ENCODE results near the gene SLC2A13.

DNA sequence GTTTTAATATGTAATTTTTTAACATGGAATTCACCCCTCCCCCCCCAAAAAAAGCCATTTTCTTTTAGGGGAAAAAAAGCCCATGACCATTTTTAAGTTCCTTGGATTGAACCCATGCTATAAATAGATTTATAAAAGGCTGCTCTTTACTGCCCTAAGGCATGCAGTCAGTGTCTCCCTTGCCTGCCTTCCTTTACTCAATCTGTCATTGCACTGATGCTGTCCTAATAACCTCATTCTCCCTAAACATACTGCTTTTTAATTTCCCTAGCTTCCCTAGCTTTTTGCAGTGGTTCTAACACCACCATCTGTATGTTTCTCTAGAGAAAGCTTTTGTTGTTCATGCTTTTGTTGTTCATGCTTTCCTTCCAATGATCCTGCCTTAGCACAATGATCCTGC, 83.0 kb downstream of the SLC2A13 start:
- TF ChIP-seq YY1 (IDR thresholded peaks at IDR 0.05; ENCODE audit: low read depth, low read length) (no peak), PML (IDR thresholded peaks at IDR 0.05; ENCODE audit: low read length) (no peak), SRF (IDR thresholded peaks at IDR 0.05; ENCODE audit: low read depth in 2 of 2, low read length in 2 of 2) (no peak), POLR2A (IDR thresholded peaks at IDR 0.05; ENCODE audit: low read depth, low read length) (no peak), CREM (IDR thresholded peaks at IDR 0.05; ENCODE audit: low read depth) (no peak), TCF7 (IDR thresholded peaks at IDR 0.05; ENCODE audit: borderline replicate concordance) (no peak), ZNF274 (IDR thresholded peaks at IDR 0.05; ENCODE audit: insufficient read depth, insufficient read length) (no peak), KLF5 (IDR thresholded peaks at IDR 0.05; ENCODE audit: partially characterized antibody) (no peak), RCOR1 (conservative IDR thresholded peaks at IDR 0.05; ENCODE audit: low read depth, low read length) (no peak)
- TF ChIP-seq, protein P1, sequence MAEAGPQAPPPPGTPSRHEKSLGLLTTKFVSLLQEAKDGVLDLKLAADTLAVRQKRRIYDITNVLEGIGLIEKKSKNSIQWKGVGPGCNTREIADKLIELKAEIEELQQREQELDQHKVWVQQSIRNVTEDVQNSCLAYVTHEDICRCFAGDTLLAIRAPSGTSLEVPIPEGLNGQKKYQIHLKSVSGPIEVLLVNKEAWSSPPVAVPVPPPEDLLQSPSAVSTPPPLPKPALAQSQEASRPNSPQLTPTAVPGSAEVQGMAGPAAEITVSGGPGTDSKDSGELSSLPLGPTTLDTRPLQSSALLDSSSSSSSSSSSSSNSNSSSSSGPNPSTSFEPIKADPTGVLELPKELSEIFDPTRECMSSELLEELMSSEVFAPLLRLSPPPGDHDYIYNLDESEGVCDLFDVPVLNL (IDR thresholded peaks at IDR 0.05; ENCODE audit: low read depth, low read length), result no peak
- TF ChIP-seq, protein P2, sequence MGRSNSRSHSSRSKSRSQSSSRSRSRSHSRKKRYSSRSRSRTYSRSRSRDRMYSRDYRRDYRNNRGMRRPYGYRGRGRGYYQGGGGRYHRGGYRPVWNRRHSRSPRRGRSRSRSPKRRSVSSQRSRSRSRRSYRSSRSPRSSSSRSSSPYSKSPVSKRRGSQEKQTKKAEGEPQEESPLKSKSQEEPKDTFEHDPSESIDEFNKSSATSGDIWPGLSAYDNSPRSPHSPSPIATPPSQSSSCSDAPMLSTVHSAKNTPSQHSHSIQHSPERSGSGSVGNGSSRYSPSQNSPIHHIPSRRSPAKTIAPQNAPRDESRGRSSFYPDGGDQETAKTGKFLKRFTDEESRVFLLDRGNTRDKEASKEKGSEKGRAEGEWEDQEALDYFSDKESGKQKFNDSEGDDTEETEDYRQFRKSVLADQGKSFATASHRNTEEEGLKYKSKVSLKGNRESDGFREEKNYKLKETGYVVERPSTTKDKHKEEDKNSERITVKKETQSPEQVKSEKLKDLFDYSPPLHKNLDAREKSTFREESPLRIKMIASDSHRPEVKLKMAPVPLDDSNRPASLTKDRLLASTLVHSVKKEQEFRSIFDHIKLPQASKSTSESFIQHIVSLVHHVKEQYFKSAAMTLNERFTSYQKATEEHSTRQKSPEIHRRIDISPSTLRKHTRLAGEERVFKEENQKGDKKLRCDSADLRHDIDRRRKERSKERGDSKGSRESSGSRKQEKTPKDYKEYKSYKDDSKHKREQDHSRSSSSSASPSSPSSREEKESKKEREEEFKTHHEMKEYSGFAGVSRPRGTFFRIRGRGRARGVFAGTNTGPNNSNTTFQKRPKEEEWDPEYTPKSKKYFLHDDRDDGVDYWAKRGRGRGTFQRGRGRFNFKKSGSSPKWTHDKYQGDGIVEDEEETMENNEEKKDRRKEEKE (IDR thresholded peaks at IDR 0.05), result no peak

Measured in GM12878 (cell line).